Breast epithelium (tissue), 4 donors: ENCODE measurements around the gene TNFRSF1A. TPM values are rescaled to one million over a fixed set of nuclear protein-coding genes. Genes with fewer than 3 reads are reported as not detected.

Experiments
- DNase-seq, 2 donors: peaks; one replicate each; pipeline ENCODE4 v3.0.0-alpha.2; 2019; ENCODE audit warnings: low spot score in 2 of 2
- H3K27ac ChIP-seq, 2 donors: fragments of 200-600 bp; sonication (generic) in 1 of 2; one replicate each; pipeline ENCODE4 v1.5.1; 2016 to 2019; ENCODE audit warnings: mild to moderate bottlenecking in 1 of 2
- H3K27me3 ChIP-seq, 2 donors: fragments of 200-600 bp; sonication (generic) in 1 of 2; one replicate each; pipeline versions ENCODE4 v1.5.1 to v1.6.0; 2017 to 2019; ENCODE audit warnings: control low read depth in 1 of 2, mild to moderate bottlenecking in 1 of 2
- H3K36me3 ChIP-seq: fragments of 200-600 bp; one replicate; pipeline ENCODE4 v1.5.1; 2019
- H3K4me1 ChIP-seq, 2 donors: fragments of 200-600 bp; sonication (generic); one replicate each; pipeline ENCODE4 v1.5.1; 2016 to 2019; ENCODE audit warnings: control low read depth in 1 of 2
- H3K4me3 ChIP-seq, 3 donors: fragments of 200-600 bp; sonication (generic); 1 replicate in 2 of 3; 2 replicates in 1 of 3; pipeline ENCODE4 v1.5.1; 2016 to 2019; ENCODE audit warnings: mild to moderate bottlenecking in 3 of 3, moderate library complexity in 2 of 3
- H3K9me3 ChIP-seq, 2 donors: fragments of 200-600 bp; sonication (generic) in 1 of 2; one replicate each; pipeline ENCODE4 v1.5.1; 2016 to 2019; ENCODE audit warnings: control low read depth in 1 of 2
- CTCF ChIP-seq, 3 donors: fragments of 450-650 bp; IDR thresholded peaks; one replicate each; pipeline ENCODE4 v1.5.1; 2016 to 2017; ENCODE audit warnings: antibody characterized with exemption in 3 of 3, mild to moderate bottlenecking in 3 of 3, moderate library complexity in 3 of 3
- POLR2A ChIP-seq: fragments of 450-650 bp; IDR thresholded peaks from one replicate; pipeline ENCODE4 v1.6.1; 2016; ENCODE audit warnings: antibody characterized with exemption, mild to moderate bottlenecking, moderate library complexity
- POLR2AphosphoS5 ChIP-seq, 3 donors: sonication (generic); formaldehyde crosslinking; IDR thresholded peaks; one replicate each; pipeline ENCODE4 v1.6.1; 2017; ENCODE audit warnings: antibody characterized with exemption in 3 of 3
- intact Hi-C: fragments of 100-400 bp; cut with DNase I; formaldehyde crosslinking; loops from one replicate; pipeline ENCODE4 v1.15.1; 2023; ENCODE audit warnings: low total_unique reads
- total RNA-seq, 3 donors: library from RNA; depleted of rRNA; stranded (reverse); fragments of >200 nt; gene quantifications; one replicate each; pipeline ENCODE4 v1.1.0, GENCODE V29; 2016

The TNFRSF1A gene
- total RNA-seq, 3 donors from 2014 or later = 232 to 256 (median 238) TPM

- no peak overlapping the region for H3K4me3 ChIP-seq
- peaks cover 12 to 18% of the 10 kb centered on the region in 2 donors for H3K4me1 ChIP-seq
- no peak for DNase-seq
Measured at GRCh38 chr12:6315704-6316597, 25.9 kb downstream of the TNFRSF1A start.

GRCh38 chr12:6315184-6315583 lies 26.7 kb downstream of the TNFRSF1A start:
- TF ChIP-seq CTCF (IDR thresholded peaks at IDR 0.05) (no peak), POLR2A (no peak), POLR2AphosphoS5 (IDR thresholded peaks at IDR 0.05) (no peak)
- Histone ChIP-seq H3K27ac (no peak overlapping the region), H3K4me3 (no peak overlapping the region), H3K9me3 (no peaks in the 10 kb centered on the region), H3K4me1 (peaks cover 12 to 18% of the 10 kb centered on the region in 2 donors), H3K36me3 (no peaks in the 10 kb centered on the region), H3K27me3 (no peaks in the 10 kb centered on the region)
- intact Hi-C loops = no loop called here
- DNase-seq = no peak

More at GRCh38 chr12:6315704-6316597, 25.9 kb downstream of the TNFRSF1A start:
- Histone ChIP-seq H3K36me3 (no peaks in the 10 kb centered on the region), H3K9me3 (no peaks in the 10 kb centered on the region), H3K27ac (no peak overlapping the region), H3K27me3 (no peaks in the 10 kb centered on the region)
- TF ChIP-seq POLR2A (no peak), CTCF (IDR thresholded peaks at IDR 0.05) (no peak), POLR2AphosphoS5 (IDR thresholded peaks at IDR 0.05) (no peak)
- intact Hi-C loops = no loop called here

GRCh38 chr12:6314776-6315175 lies 27.1 kb downstream of the TNFRSF1A start:
- intact Hi-C loops = no loop called here
- TF ChIP-seq POLR2A (no peak), CTCF (IDR thresholded peaks at IDR 0.05) (no peak), POLR2AphosphoS5 (IDR thresholded peaks at IDR 0.05) (no peak)

GRCh38 chr12:6313326-6313940 lies 28.4 kb downstream of the TNFRSF1A start:
- Histone ChIP-seq H3K4me3 (peak overlapping the region in 1 of 3 donors; percentile 19), H3K27me3 (no peaks in the 10 kb centered on the region), H3K27ac (peak overlapping the region; percentile 93 to 96), H3K4me1 (peaks cover 12 to 18% of the 10 kb centered on the region in 2 donors), H3K9me3 (no peaks in the 10 kb centered on the region), H3K36me3 (no peaks in the 10 kb centered on the region)
- intact Hi-C loops = no loop called here
- no peak for TF ChIP-seq POLR2AphosphoS5 (IDR thresholded peaks at IDR 0.05)
- no peak for DNase-seq

More at GRCh38 chr12:6314776-6315175, 27.1 kb downstream of the TNFRSF1A start:
- Histone ChIP-seq H3K36me3 (no peaks in the 10 kb centered on the region), H3K9me3 (no peaks in the 10 kb centered on the region), H3K4me3 (no peak overlapping the region), H3K27ac (no peak overlapping the region), H3K4me1 (peaks cover 12 to 18% of the 10 kb centered on the region in 2 donors), H3K27me3 (no peaks in the 10 kb centered on the region)
- DNase-seq = no peak

GRCh38 chr12:6312529-6313325 lies 29.1 kb downstream of the TNFRSF1A start:
- H3K27me3 ChIP-seq = no peaks in the 10 kb centered on the region
- intact Hi-C loops = no loop called here
- peak overlapping the region; percentile 93 to 96 for H3K27ac ChIP-seq
- TF ChIP-seq POLR2A (no peak), CTCF (IDR thresholded peaks at IDR 0.05) (no peak), POLR2AphosphoS5 (IDR thresholded peaks at IDR 0.05) (peak in 1 of 3 donors; percentile 25)
- no peaks in the 10 kb centered on the region for H3K9me3 ChIP-seq
- peaks cover 12 to 18% of the 10 kb centered on the region in 2 donors for H3K4me1 ChIP-seq
- H3K4me3 ChIP-seq = peak overlapping the region in 1 of 3 donors; percentile 25
- H3K36me3 ChIP-seq = no peaks in the 10 kb centered on the region
- peak; percentile 81 to 90 for DNase-seq
